Esophagus muscularis mucosa (tissue), 4 donors: ENCODE measurements around the gene AGT. TPM values are rescaled to one million over a fixed set of nuclear protein-coding genes. Genes with fewer than 3 reads are reported as not detected.

Experiments used
- DNase-seq: peaks from one replicate; pipeline ENCODE4 v3.0.0-alpha.2; 2017; ENCODE audit errors: extremely low spot score
- H3K27ac ChIP-seq, 4 donors: fragments of 200-600 bp; sonication (generic); replicated peaks in 1 of 4; 1 replicate in 3 of 4; 2 replicates in 1 of 4; pipeline ENCODE4 v1.5.1; 2016 to 2019; ENCODE audit warnings: mild to moderate bottlenecking in 1 of 4
- H3K27me3 ChIP-seq, 4 donors: fragments of 200-600 bp; sonication (generic); one replicate each; pipeline versions ENCODE4 v1.5.1 to v1.6.0; 2016 to 2019
- H3K36me3 ChIP-seq, 4 donors: fragments of 200-600 bp; sonication (generic); one replicate each; pipeline ENCODE4 v1.5.1; 2016 to 2019
- H3K4me1 ChIP-seq, 4 donors: fragments of 200-600 bp; sonication (generic); one replicate each; pipeline ENCODE4 v1.5.1; 2016 to 2019
- H3K4me3 ChIP-seq, 4 donors: fragments of 200-600 bp; sonication (generic); 1 replicate in 2 of 4; 2 replicates in 2 of 4; pipeline ENCODE4 v1.5.1; 2016 to 2019; ENCODE audit warnings: mild to moderate bottlenecking in 4 of 4, moderate library complexity in 1 of 4
- H3K9me3 ChIP-seq, 4 donors: fragments of 200-600 bp; sonication (generic); 1 replicate in 3 of 4; 2 replicates in 1 of 4; pipeline ENCODE4 v1.5.1; 2016 to 2019
- CTCF ChIP-seq, 3 experiments: fragments of 200-600 bp in 2 of 3; fragments of 450-650 bp in 1 of 3; sonication (generic) in 2 of 3; IDR thresholded peaks; one replicate each; pipeline ENCODE4 v1.5.1; 2017 to 2019; ENCODE audit warnings: antibody characterized with exemption in 3 of 3, mild to moderate bottlenecking in 2 of 3, moderate library complexity in 1 of 3
- EP300 ChIP-seq: sonication (generic); formaldehyde crosslinking; IDR thresholded peaks from one replicate; pipeline ENCODE4 v1.6.1; 2017; ENCODE audit warnings: antibody characterized with exemption
- POLR2A ChIP-seq: fragments of 450-650 bp; IDR thresholded peaks from one replicate; pipeline ENCODE4 v1.6.1; 2017; ENCODE audit warnings: antibody characterized with exemption, moderate library complexity, mild to moderate bottlenecking, low read depth
- POLR2AphosphoS5 ChIP-seq, 2 donors: sonication (generic); formaldehyde crosslinking; IDR thresholded peaks; one replicate each; pipeline ENCODE4 v1.6.1; 2017; ENCODE audit warnings: antibody characterized with exemption in 2 of 2
- WGBS: methylation state at CpG from one replicate; pipeline ENCODE4 v1.1.5; 2018; 5-methylcytosine and 5-hydroxymethylcytosine counted together
- intact Hi-C: fragments of 100-400 bp; cut with DNase I; formaldehyde crosslinking; loops from one replicate; pipeline ENCODE4 v1.15.1; 2023
- total RNA-seq, 4 donors: library from RNA; depleted of rRNA; stranded (reverse); fragments of >200 nt; gene quantifications; one replicate each; pipeline versions ENCODE4 v1.1.0 to v1.2.1, GENCODE V29; 2016

Gene AGT
- total RNA-seq, 4 donors from 2014 or later = 3.7 to 15.3 (median 12.3) TPM

DNA sequence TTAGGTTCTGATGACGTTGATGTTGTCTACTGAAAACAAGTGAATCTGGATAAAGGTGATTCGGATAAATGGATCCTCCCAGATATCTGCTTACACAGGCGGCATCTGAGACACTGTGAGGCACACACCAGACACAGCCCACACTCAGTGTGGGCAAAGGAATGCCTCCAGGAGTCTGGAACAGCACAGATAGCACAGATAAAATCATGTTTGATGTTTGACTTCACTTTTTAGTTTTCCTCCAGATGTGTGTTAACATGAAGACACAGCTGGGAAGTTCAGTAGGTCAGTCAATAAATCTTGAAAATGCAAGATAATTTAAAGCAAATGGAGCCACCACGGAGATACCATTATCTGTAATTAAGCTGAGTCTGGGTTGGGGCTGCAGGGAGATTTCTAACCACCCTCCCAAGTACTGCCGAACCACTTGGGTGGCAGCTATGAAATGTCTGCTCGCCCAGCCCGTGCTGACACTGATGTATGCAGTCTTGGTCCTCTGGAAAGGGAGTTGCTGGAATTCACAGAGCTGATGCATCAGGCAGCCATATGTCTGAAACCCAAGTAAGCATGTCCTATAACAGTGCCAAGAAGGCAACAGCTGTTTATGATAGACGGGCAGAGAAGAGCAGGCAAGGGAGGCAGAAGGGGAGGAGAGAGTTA is 44.9 kb upstream of the AGT start:
- H3K9me3 ChIP-seq = no peaks in the 10 kb centered on the region
- whole genome bisulfite sequencing = 58% methylated on average over 7 of the region's 8 CpGs

DNA sequence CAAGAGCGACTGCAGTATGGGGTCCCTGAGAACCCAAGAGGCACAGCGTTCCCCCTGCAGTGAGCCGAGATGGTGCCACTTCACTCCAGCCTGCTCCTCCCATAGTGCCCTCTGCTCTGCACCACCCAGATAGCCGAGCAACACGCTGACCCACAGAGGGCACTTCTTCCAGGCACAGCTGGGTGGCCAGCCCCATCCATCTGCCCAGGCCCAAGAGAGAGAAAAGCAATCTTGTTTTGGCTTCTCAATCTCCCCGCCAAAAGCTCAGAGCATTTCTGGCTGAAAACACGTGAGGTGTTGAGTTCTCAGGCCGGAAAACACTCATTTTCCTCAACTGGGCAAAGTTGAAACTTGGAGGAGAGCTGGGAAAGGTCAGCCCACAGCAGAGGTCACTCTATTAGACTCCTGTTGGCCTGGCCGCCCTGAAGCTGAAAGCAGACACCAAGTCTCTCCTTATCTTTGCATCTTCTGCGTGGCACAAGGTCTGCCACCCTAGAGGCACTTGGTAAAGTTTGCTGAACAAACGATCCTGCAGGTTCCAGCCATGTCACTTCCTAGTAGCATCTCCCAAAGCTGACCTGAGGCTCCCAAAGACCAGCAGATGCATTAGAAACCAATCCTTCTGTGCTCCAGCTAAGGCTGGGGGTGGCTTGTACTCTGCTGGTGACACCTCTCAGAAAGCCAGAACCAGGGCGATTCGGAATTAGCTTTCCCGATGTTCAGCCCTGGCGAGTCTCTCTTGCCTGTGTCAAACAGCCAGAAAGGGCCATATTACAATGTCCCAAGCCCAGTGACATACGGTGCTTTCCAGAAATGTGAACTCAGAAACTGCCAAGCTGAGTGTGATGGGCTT is 44.2 kb upstream of the AGT start:
- TF ChIP-seq POLR2AphosphoS5 (IDR thresholded peaks at IDR 0.05) (no peak), CTCF (IDR thresholded peaks at IDR 0.05) (no peak), EP300 (no peak), POLR2A (no peak)
- Histone ChIP-seq H3K27ac (no peak overlapping the region), H3K4me1 (peaks cover 9 to 10% (median 10%) of the 10 kb centered on the region in 4 donors), H3K36me3 (no peaks in the 10 kb centered on the region), H3K9me3 (no peaks in the 10 kb centered on the region), H3K4me3 (no peak overlapping the region), H3K27me3 (peaks cover 0 to 7% (median 0%) of the 10 kb centered on the region in 4 donors)
- WGBS = 93% methylated on average over 12 of the region's 16 CpGs
- no peak for DNase-seq
- intact Hi-C loops = no loop called here

More for the DNA sequence above, 44.9 kb upstream of the AGT start:
- no peak for TF ChIP-seq POLR2A
- no peak for TF ChIP-seq EP300
- TF ChIP-seq POLR2AphosphoS5 (IDR thresholded peaks at IDR 0.05) = no peak
- TF ChIP-seq CTCF (IDR thresholded peaks at IDR 0.05) = no peak
- no peak for DNase-seq
- Histone ChIP-seq H3K27me3 (peaks cover 0 to 7% (median 0%) of the 10 kb centered on the region in 4 donors), H3K36me3 (no peaks in the 10 kb centered on the region), H3K4me3 (no peak overlapping the region), H3K4me1 (peaks cover 2 to 4% (median 3%) of the 10 kb centered on the region in 4 donors), H3K27ac (no peak overlapping the region)
- intact Hi-C loops = no loop called here

- Histone ChIP-seq H3K36me3 (no peaks in the 10 kb centered on the region), H3K4me1 (peaks cover 9 to 13% (median 10%) of the 10 kb centered on the region in 4 donors), H3K9me3 (no peaks in the 10 kb centered on the region), H3K27me3 (peaks cover 0 to 7% (median 0%) of the 10 kb centered on the region in 4 donors), H3K27ac (no peak overlapping the region), H3K4me3 (no peak overlapping the region)
- DNase-seq = no peak
- WGBS = 70% methylated on average over 1 of the region's 3 CpGs
- intact Hi-C loops = no loop called here
- TF ChIP-seq POLR2AphosphoS5 (IDR thresholded peaks at IDR 0.05) = no peak
- TF ChIP-seq CTCF (IDR thresholded peaks at IDR 0.05) = no peak
- TF ChIP-seq POLR2A = no peak
- no peak for TF ChIP-seq EP300
These were observed 40.9 kb upstream of the AGT start for GRCh38 chr1:230754796-230755195.

- Histone ChIP-seq H3K36me3 (no peaks in the 10 kb centered on the region), H3K4me1 (peaks cover 9 to 13% (median 10%) of the 10 kb centered on the region in 4 donors), H3K27me3 (peaks cover 0 to 10% (median 0%) of the 10 kb centered on the region in 4 donors), H3K4me3 (peak overlapping the region; percentile 27 to 33 (median 28)), H3K27ac (peak overlapping the region in 2 of 4 donors; percentile 17 to 46), H3K9me3 (no peaks in the 10 kb centered on the region)
- DNase-seq = no peak
- 29% methylated on average over 24 of the region's 24 CpGs for WGBS
- intact Hi-C loops = no loop called here
- TF ChIP-seq CTCF (IDR thresholded peaks at IDR 0.05) = no peak
- no peak for TF ChIP-seq EP300
- TF ChIP-seq POLR2A = no peak
- no peak for TF ChIP-seq POLR2AphosphoS5 (IDR thresholded peaks at IDR 0.05)
These were observed 39.8 kb upstream of the AGT start for GRCh38 chr1:230753586-230754251.
